Glutamatergic neuron (in vitro differentiated cells): Measurements from ENCODE around the gene CTPS2. TPM values are rescaled to one million over a fixed set of nuclear protein-coding genes. Genes with fewer than 3 reads are reported as not detected.
"Not testable (repeated sequence)": the region's sequence is repeated elsewhere in the genome, so short reads cannot be mapped to it uniquely, and the experiment has no call there.

Experiments used
- DNase-seq: peaks from one replicate; pipeline ENCODE4 v3.0.0; 2022
- H3K27ac Mint-ChIP-seq: one replicate; pipeline ENCODE4 v1.8.0; 2020; ENCODE audit warnings: mild to moderate bottlenecking, mixed read lengths, inconsistent platforms; ENCODE audit not compliant: unreplicated experiment
- H3K27me3 Mint-ChIP-seq: one replicate; pipeline ENCODE4 v1.8.0; 2020; ENCODE audit warnings: mild to moderate bottlenecking, moderate library complexity, mixed read lengths, inconsistent platforms; ENCODE audit not compliant: unreplicated experiment
- H3K36me3 Mint-ChIP-seq: one replicate; pipeline ENCODE4 v1.8.0; 2020; ENCODE audit warnings: mild to moderate bottlenecking, mixed read lengths, inconsistent platforms; ENCODE audit not compliant: unreplicated experiment
- H3K4me1 Mint-ChIP-seq: one replicate; pipeline ENCODE4 v1.8.0; 2020; ENCODE audit warnings: mild to moderate bottlenecking, low read depth, mixed read lengths, inconsistent platforms; ENCODE audit not compliant: unreplicated experiment
- H3K4me3 Mint-ChIP-seq: one replicate; pipeline ENCODE4 v1.8.0; 2020; ENCODE audit warnings: mild to moderate bottlenecking, mixed read lengths, inconsistent platforms; ENCODE audit not compliant: unreplicated experiment
- H3K9me3 Mint-ChIP-seq: one replicate; pipeline ENCODE4 v1.8.0; 2020; ENCODE audit warnings: mild to moderate bottlenecking, moderate library complexity, mixed read lengths, inconsistent platforms; ENCODE audit not compliant: unreplicated experiment
- total RNA-seq: library from RNA; stranded (reverse); fragmentation: NEBNext Ultra II Directional; extraction: Animal tissue kit (Norgen Biotek cat#: 25700); gene quantifications from one replicate; pipeline ENCODE4 v1.2.1, GENCODE V29; 2021; ENCODE audit not compliant: unreplicated experiment
- TF ChIP-seq, protein P1 (sequence below): fragments of 200-600 bp; sonication (generic); IDR thresholded peaks from one replicate; pipeline ENCODE4 v1.5.0; 2021; ENCODE audit not compliant: partially characterized antibody, unreplicated experiment

Gene CTPS2
- total RNA-seq, 1 donor from 2014 or later, result 29.0 TPM

DNA sequence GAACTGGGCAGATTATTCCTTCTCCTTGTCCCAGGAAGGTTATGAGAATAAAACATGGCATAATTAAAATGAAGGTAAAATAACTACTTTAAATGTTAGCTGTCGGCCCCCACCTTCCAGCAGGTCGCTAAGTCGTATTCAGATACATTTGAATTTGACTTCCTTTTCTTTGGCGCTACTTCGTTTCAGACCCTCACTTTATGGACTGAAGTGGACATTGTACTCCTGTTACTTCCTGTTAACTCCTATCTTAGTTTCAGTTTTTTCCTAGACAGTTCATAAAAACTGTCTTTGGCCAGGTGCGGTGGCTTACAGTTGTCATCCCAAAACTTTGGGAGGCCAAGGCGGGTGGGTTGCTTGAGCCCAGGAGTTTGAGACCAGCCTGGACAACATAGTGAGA, 12.6 kb upstream of the CTPS2 start:
- Mint-ChIP-seq H3K27ac (no peak overlapping the region), H3K36me3 (no peaks in the 10 kb centered on the region), H3K27me3 (no peaks in the 10 kb centered on the region), H3K4me1 (peaks cover 5% of the 10 kb centered on the region), H3K4me3 (no peak overlapping the region), H3K9me3 (no peaks in the 10 kb centered on the region)
- DNase-seq, result no peak
- TF ChIP-seq, protein P1, sequence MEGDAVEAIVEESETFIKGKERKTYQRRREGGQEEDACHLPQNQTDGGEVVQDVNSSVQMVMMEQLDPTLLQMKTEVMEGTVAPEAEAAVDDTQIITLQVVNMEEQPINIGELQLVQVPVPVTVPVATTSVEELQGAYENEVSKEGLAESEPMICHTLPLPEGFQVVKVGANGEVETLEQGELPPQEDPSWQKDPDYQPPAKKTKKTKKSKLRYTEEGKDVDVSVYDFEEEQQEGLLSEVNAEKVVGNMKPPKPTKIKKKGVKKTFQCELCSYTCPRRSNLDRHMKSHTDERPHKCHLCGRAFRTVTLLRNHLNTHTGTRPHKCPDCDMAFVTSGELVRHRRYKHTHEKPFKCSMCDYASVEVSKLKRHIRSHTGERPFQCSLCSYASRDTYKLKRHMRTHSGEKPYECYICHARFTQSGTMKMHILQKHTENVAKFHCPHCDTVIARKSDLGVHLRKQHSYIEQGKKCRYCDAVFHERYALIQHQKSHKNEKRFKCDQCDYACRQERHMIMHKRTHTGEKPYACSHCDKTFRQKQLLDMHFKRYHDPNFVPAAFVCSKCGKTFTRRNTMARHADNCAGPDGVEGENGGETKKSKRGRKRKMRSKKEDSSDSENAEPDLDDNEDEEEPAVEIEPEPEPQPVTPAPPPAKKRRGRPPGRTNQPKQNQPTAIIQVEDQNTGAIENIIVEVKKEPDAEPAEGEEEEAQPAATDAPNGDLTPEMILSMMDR, result no peak

DNA sequence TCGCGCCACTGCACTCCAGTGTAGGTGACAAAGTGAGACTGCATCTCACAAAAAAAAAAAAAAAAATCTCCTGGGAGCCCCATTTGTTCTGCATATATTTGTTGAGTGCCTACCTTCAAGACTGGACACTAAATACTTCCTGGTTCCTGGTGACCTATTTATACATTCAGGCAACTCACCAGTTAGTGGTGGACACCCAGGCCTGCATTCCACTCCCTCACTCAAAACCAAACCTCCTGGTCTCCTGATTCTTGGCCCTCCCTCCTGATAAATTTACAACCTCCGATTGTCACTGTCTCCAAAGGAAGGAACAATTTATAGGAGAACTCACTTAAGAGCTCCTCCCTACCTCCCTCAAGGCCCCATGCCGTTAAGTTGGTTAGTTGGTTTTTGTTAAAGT, 10.0 kb upstream of the CTPS2 start:
- H3K27ac Mint-ChIP-seq, result no peak overlapping the region
- no peaks in the 10 kb centered on the region for H3K27me3 Mint-ChIP-seq
- no peaks in the 10 kb centered on the region for H3K36me3 Mint-ChIP-seq
- H3K4me3 Mint-ChIP-seq, result no peak overlapping the region
- TF ChIP-seq, protein P1, result no peak
- DNase-seq, result no peak
- H3K4me1 Mint-ChIP-seq, result peaks cover 5% of the 10 kb centered on the region
- no peaks in the 10 kb centered on the region for H3K9me3 Mint-ChIP-seq

DNA sequence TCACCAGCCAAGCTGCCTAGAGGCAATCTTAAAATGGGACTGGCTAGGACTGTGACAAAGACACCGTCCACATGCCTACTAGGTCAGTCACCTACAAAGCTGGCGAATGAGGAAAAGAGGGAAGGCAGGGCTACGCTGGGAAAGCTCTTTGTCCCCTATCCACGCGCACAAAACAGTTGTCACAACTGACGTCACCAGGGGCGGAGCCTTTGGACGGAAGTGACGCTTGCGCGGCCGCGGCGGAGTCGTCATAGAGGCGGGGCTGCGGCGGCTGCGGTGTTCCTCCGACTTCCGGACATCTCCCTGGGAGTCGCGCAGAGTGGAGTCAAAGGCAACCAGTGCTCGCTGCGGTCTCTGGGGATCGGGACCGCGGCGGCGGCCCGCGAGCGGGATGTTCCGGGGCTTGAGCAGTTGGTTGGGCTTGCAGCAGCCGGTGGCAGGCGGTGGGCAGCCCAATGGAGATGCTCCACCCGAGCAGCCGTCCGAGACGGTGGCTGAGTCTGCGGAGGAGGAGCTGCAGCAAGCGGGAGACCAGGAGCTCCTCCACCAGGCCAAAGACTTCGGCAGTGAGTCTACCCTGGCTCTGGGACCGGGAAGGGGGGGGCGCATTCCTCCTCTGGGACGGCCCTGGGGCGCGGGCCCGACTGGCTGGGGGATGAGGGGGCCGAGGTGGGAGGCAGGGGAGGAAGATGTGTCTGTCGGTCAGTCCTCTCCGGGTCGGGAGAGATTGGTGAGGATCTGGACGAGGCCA, 7.0 kb upstream of the CTPS2 start, which contains the start of gene SYAP1:
Gene SYAP1 (plus strand): TSS at position 279 of the 751 bp plus-strand sequence. CDS start 113 bp downstream, at position 392.
- Mint-ChIP-seq H3K36me3 (no peaks in the 10 kb centered on the region), H3K27me3 (no peaks in the 10 kb centered on the region), H3K4me3 (peak within 1 kb of the TSS; percentile 92), H3K4me1 (no peaks in the 10 kb centered on the region), H3K27ac (peak within 1 kb of the TSS; percentile 99), H3K9me3 (no peaks in the 10 kb centered on the region)
- peak; percentile 93 for DNase-seq
- TF ChIP-seq, protein P1, result no peak

DNA sequence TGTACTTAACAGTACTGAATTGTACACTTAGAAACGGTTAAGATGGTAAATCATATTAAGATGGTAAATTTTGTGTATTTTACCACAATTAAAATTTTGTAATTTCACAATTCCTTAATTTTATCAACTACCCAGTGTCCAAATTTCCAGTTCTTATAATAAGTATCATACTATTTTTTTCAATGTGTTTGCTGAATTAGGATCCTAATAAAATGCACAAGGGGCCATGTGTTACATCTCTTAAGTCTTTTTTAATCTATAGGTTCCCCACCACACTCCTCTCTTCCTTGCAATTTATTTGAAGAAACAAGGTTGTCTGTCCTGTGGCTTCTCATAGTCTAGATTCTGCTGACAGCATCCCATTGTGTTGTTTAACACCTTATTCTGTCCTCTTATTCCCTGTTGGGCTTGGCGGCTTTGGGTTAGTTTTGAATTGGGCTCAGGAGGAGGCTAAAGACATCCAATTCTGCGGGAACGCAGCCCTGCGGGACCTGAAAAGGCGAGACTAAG, 6.4 kb upstream of the CTPS2 start:
- Mint-ChIP-seq H3K27ac (peak overlapping the region; percentile 99), H3K36me3 (no peaks in the 10 kb centered on the region), H3K4me3 (peak overlapping the region; percentile 92), H3K9me3 (no peaks in the 10 kb centered on the region), H3K27me3 (no peaks in the 10 kb centered on the region), H3K4me1 (no peaks in the 10 kb centered on the region)
- DNase-seq, result no peak
- TF ChIP-seq, protein P1, result no peak

DNA sequence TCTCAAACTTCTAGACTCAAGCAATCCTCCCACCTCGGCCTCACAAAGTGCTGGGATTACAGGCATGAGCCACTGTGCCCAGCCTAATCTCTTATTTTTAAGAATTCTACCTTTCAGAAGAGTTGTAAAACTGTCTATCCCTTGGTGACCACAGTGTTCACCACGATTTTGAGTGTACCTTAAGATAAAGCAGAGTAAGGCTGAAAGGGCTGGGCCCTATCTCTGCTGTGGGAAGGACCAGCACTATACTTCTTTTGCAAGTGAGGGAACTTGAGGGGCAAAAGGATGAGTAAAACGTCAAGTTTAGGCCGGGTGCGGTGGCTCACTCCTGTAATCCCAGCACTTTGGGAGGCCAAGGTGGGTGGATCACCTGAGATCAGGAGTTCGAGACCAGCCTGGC, 4.0 kb upstream of the CTPS2 start:
- not testable (repeated sequence) for H3K9me3 Mint-ChIP-seq, H3K36me3 Mint-ChIP-seq, H3K4me1 Mint-ChIP-seq, H3K27ac Mint-ChIP-seq, H3K27me3 Mint-ChIP-seq, DNase-seq, H3K4me3 Mint-ChIP-seq

DNA sequence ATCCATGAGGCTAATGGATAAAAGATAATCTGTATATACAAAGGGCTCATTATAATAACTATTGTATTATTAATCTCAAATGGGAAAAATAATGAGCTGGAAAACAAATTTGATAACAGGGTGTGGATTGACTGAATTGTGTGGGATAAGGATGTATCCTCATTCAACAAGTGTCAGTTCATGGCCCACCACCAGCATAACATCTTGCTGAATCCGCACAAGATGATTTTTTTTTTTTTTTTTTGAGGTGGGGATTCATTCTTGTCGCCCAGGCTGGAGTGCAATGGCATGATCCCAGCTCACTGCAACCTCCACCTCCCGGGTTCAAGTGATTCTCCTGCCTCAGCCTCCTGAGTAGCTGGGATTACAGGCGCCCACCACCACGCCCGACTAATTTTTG, 3.2 kb upstream of the CTPS2 start:
- H3K4me3 Mint-ChIP-seq, H3K36me3 Mint-ChIP-seq, H3K27ac Mint-ChIP-seq, H3K9me3 Mint-ChIP-seq, DNase-seq, H3K27me3 Mint-ChIP-seq, H3K4me1 Mint-ChIP-seq: not testable (repeated sequence)
